Gastrocnemius medialis (tissue), 4 donors: Measurements from ENCODE around the gene NOS1AP. TPM values are rescaled to one million over a fixed set of nuclear protein-coding genes. Genes with fewer than 3 reads are reported as not detected.

Experiments
- ATAC-seq, 2 donors: fragments of 150-250 bp; one replicate each; pipeline ENCODE4 v1.9.1; 2016
- DNase-seq, 2 donors: peaks; one replicate each; pipeline ENCODE4 v3.0.0-alpha.2; 2019
- H3K27ac ChIP-seq, 4 donors: fragments of 200-600 bp; sonication (generic); 1 replicate in 1 of 4; 2 replicates in 3 of 4; pipeline ENCODE4 v1.5.1; 2016 to 2018; ENCODE audit warnings: mild to moderate bottlenecking in 2 of 4, moderate library complexity in 1 of 4
- H3K27me3 ChIP-seq, 3 donors: fragments of 200-600 bp; sonication (generic) in 2 of 3; 1 replicate in 1 of 3; 2 replicates in 2 of 3; pipeline versions ENCODE4 v1.5.1 to v1.6.0; 2016 to 2019; ENCODE audit warnings: mild to moderate bottlenecking in 1 of 3, moderate library complexity in 1 of 3
- H3K36me3 ChIP-seq, 2 donors: fragments of 200-600 bp; sonication (generic) in 1 of 2; one replicate each; pipeline ENCODE4 v1.5.1; 2017 to 2018
- H3K4me1 ChIP-seq, 2 donors: fragments of 200-600 bp; sonication (generic) in 1 of 2; one replicate each; pipeline ENCODE4 v1.5.1; 2016 to 2017; ENCODE audit warnings: mild to moderate bottlenecking in 2 of 2
- H3K4me3 ChIP-seq, 4 donors: fragments of 200-600 bp; sonication (generic) in 3 of 4; 1 replicate in 1 of 4; 2 replicates in 3 of 4; pipeline ENCODE4 v1.5.1; 2016 to 2019; ENCODE audit warnings: mild to moderate bottlenecking in 2 of 4
- H3K9me3 ChIP-seq, 3 donors: fragments of 200-600 bp; sonication (generic) in 2 of 3; 1 replicate in 1 of 3; 2 replicates in 2 of 3; pipeline ENCODE4 v1.5.1; 2016 to 2019
- POLR2A ChIP-seq, 2 donors: fragments of 450-650 bp; IDR thresholded peaks; one replicate each; pipeline ENCODE4 v1.6.1; 2017; ENCODE audit warnings: antibody characterized with exemption in 2 of 2, mild to moderate bottlenecking in 2 of 2, moderate library complexity in 2 of 2
- in situ Hi-C, 4 donors: fragments of 200-750 bp; cut with MboI; loops; one replicate each; pipeline versions ENCODE4 v1.15.0 to v1.8.0; 2017; ENCODE audit warnings: low sequenced_read_pairs in 4 of 4
- intact Hi-C: fragments of 100-400 bp; cut with DNase I; formaldehyde crosslinking; loops from one replicate; pipeline ENCODE4 v1.15.1; 2023; ENCODE audit warnings: low total_unique reads
- total RNA-seq, 4 donors: library from RNA; depleted of rRNA; stranded (reverse); fragments of >200 nt; gene quantifications; one replicate each; pipeline versions ENCODE4 v1.1.0 to v1.2.3, GENCODE V29; 2016
- TF ChIP-seq, protein P1 (sequence below), 5 experiments: fragments of 450-650 bp in 3 of 5; fragments of 200-600 bp in 2 of 5; sonication (generic) in 2 of 5; IDR thresholded peaks in 4 of 5; conservative IDR thresholded peaks in 1 of 5; 1 replicate in 4 of 5; 2 replicates in 1 of 5; pipeline ENCODE4 v1.5.1; 2016 to 2019; ENCODE audit warnings: antibody characterized with exemption in 5 of 5, mild to moderate bottlenecking in 3 of 5, moderate library complexity in 3 of 5

The NOS1AP gene
- total RNA-seq, 4 donors from 2014 or later, result 0.20 to 0.40 (median 0.25) TPM

DNA sequence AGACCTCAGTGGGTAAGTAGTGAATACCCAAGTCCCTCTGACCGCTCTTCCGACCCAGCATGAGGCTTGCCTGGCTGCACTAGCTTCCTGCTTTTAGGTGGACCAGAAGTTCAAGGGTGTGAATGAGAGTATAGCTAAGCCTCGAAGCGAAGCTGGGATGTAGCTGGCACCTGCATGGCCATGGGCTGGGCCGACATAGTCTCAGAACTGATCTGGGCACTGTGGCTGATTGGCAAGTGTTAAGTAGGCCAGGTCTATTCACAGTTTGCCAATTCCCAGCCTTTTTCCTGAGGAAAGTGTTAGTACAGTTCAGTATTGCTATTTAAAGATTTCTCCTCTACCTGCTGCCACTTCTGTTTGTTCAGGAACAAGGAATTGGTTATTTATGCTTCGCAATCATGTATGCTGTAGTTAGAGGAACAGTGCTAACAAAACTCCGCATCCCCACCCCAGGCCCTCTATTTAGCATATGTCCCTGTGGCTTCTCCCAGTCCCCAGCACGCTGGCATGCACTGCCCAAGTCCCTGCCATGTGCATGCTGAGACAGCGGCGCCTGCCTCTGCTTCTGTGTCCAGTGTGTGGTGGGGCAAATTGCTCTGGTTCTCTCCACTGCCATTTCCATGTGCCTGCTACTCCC, 290.9 kb downstream of the NOS1AP start:
- no peaks in the 10 kb centered on the region for H3K9me3 ChIP-seq
- intact Hi-C loops (no loop called here), in situ Hi-C loops (no loop called here)
- H3K4me1 ChIP-seq, result no peaks in the 10 kb centered on the region
- ATAC-seq (no peak), DNase-seq (no peak)
- no peaks in the 10 kb centered on the region for H3K27me3 ChIP-seq
- no peaks in the 10 kb centered on the region for H3K36me3 ChIP-seq
- TF ChIP-seq POLR2A (IDR thresholded peaks at IDR 0.05), result no peak
- TF ChIP-seq, protein P1, sequence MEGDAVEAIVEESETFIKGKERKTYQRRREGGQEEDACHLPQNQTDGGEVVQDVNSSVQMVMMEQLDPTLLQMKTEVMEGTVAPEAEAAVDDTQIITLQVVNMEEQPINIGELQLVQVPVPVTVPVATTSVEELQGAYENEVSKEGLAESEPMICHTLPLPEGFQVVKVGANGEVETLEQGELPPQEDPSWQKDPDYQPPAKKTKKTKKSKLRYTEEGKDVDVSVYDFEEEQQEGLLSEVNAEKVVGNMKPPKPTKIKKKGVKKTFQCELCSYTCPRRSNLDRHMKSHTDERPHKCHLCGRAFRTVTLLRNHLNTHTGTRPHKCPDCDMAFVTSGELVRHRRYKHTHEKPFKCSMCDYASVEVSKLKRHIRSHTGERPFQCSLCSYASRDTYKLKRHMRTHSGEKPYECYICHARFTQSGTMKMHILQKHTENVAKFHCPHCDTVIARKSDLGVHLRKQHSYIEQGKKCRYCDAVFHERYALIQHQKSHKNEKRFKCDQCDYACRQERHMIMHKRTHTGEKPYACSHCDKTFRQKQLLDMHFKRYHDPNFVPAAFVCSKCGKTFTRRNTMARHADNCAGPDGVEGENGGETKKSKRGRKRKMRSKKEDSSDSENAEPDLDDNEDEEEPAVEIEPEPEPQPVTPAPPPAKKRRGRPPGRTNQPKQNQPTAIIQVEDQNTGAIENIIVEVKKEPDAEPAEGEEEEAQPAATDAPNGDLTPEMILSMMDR (IDR thresholded peaks at IDR 0.05 in 4 of 5, conservative IDR thresholded peaks at IDR 0.05 in 1 of 5), result no peak
- no peak overlapping the region for H3K4me3 ChIP-seq
- H3K27ac ChIP-seq, result no peak overlapping the region

DNA sequence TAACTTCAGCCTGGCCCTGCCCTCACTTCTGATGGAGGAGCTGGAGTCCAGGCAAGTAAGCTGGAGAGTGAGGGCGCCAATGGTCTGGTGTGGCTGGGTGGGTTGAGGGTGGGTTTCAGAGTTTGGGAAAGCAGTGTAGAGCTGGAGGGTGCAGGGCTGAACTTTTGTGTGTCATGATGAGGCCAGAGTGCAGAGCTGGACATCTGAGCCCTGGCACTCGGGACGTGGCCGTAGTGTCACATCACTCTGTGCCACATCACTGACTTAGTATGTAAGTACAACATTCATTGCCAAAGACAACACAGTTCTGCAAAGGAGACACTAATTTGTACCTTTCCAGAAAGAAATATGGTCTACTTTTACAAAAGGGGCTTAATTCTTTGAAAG, 291.4 kb downstream of the NOS1AP start:
- ATAC-seq, result no peak
- in situ Hi-C loops, result no loop called here
- H3K27me3 ChIP-seq, result no peaks in the 10 kb centered on the region

DNA sequence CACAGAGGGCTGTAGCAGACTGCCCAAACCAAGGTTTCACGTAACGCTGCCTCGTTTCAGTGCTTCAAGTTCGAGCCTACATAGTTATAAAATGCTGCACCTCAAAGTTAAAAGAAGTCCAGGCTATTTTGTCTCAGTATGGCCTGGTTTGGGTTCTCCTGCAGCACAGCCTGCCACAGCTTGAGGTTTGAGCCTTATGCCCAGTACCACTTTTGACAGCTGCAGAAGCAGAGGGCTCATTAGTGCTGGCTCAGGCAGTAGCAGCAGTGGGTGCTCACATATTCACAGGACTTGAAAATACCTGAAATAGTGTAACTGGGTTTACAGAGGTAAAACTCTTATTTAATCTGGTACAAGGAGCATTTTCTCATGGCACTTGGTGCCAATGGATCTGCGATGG, 291.9 kb downstream of the NOS1AP start:
- H3K4me3 ChIP-seq, result no peak overlapping the region
- in situ Hi-C loops, result no loop called here
- ATAC-seq (no peak), DNase-seq (no peak)
- no peaks in the 10 kb centered on the region for H3K36me3 ChIP-seq
- H3K27ac ChIP-seq, result no peak overlapping the region
- no peaks in the 10 kb centered on the region for H3K4me1 ChIP-seq
- H3K9me3 ChIP-seq, result no peaks in the 10 kb centered on the region
- intact Hi-C loops, result no loop called here
- TF ChIP-seq, protein P1 (IDR thresholded peaks at IDR 0.05 in 4 of 5, conservative IDR thresholded peaks at IDR 0.05 in 1 of 5), result no peak
- no peaks in the 10 kb centered on the region for H3K27me3 ChIP-seq

More for the DNA sequence above, 291.4 kb downstream of the NOS1AP start:
- H3K9me3 ChIP-seq, result no peaks in the 10 kb centered on the region
- no peak for DNase-seq
- intact Hi-C loops, result no loop called here
- H3K4me3 ChIP-seq, result no peak overlapping the region
- no peak overlapping the region for H3K27ac ChIP-seq
- TF ChIP-seq POLR2A (IDR thresholded peaks at IDR 0.05), result no peak
- TF ChIP-seq, protein P1 (IDR thresholded peaks at IDR 0.05 in 4 of 5, conservative IDR thresholded peaks at IDR 0.05 in 1 of 5), result no peak
- no peaks in the 10 kb centered on the region for H3K4me1 ChIP-seq
- H3K36me3 ChIP-seq, result no peaks in the 10 kb centered on the region

DNA sequence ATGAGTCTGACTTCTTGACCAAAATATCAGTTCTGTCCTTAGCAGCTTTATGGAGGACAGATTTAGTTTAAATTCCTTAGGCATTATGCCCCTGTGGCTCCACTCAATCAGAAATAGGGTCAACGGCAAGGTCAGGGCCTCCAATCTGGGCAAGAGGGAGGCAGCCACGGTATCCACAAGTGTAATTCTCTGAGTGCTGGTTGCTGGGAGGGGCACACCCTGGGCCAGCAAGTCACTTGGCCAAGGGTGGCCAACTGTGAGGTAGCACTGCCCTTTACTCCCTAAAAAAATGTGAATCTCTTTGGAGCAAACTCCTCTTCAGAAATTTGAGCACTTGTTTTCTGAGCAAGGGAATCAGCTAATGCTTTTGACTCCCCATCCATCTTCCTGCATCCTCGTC, 294.3 kb downstream of the NOS1AP start:
- no peak for DNase-seq

More for the DNA sequence above, 294.3 kb downstream of the NOS1AP start:
- Histone ChIP-seq H3K27me3 (no peaks in the 10 kb centered on the region), H3K4me3 (no peak overlapping the region), H3K9me3 (no peaks in the 10 kb centered on the region), H3K4me1 (no peaks in the 10 kb centered on the region), H3K27ac (no peak overlapping the region), H3K36me3 (no peaks in the 10 kb centered on the region)
- ATAC-seq, result no peak
- in situ Hi-C loops, result no loop called here
- TF ChIP-seq POLR2A (IDR thresholded peaks at IDR 0.05), result no peak
- TF ChIP-seq, protein P1 (IDR thresholded peaks at IDR 0.05 in 4 of 5, conservative IDR thresholded peaks at IDR 0.05 in 1 of 5), result no peak
- intact Hi-C loops, result no loop called here
